ENCODE measurements around the gene INPP5F. TPM values are rescaled to one million over a fixed set of nuclear protein-coding genes. Genes with fewer than 3 reads are reported as not detected.
"Not testable (repeated sequence)": the region's sequence is repeated elsewhere in the genome, so short reads cannot be mapped to it uniquely, and the experiment has no call there.

Gene INPP5F
- total RNA-seq, 2 experiments from 2014 or later: 17.4 to 32.0 TPM

- Mint-ChIP-seq H3K4me3 (no peak overlapping the region), H3K27me3 (no peaks in the 10 kb centered on the region), H3K9me3 (ENCODE audit: low read depth) (peaks cover 8% of the 10 kb centered on the region), H3K27ac (no peak overlapping the region), H3K36me3 (peaks cover 37% of the 10 kb centered on the region), H3K4me1 (peaks cover 55% of the 10 kb centered on the region)
- ATAC-seq (peak; percentile 33), DNase-seq (no peak)
- CTCF ChIA-PET: interaction anchor here (0.8 to 2.9 kb wide), 3 partner anchors 10 to 112 kb away, joined by 3 to 9 read pairs (median 3); partner anchors contain the start of gene MCMBP
Observed at GRCh38 chr10:119862524-119862923, 136.7 kb downstream of the INPP5F start.

GRCh38 chr10:119863951-119864565 is 138.2 kb downstream of the INPP5F start:
- Mint-ChIP-seq H3K4me3 (no peak overlapping the region), H3K27ac (no peak overlapping the region), H3K4me1 (peaks cover 64% of the 10 kb centered on the region), H3K27me3 (no peaks in the 10 kb centered on the region), H3K9me3 (ENCODE audit: low read depth) (peaks cover 8% of the 10 kb centered on the region), H3K36me3 (peaks cover 38% of the 10 kb centered on the region)
- CTCF ChIA-PET: interaction anchor here (0.7 to 2.9 kb wide), 4 partner anchors 8 to 178 kb away, joined by 3 to 9 read pairs (median 5); partner anchors contain the start of gene MCMBP
- ATAC-seq (no peak), DNase-seq (no peak)

GRCh38 chr10:119865699-119866240 is 139.9 kb downstream of the INPP5F start:
- Mint-ChIP-seq H3K27me3 (no peaks in the 10 kb centered on the region), H3K9me3 (ENCODE audit: low read depth) (peaks cover 8% of the 10 kb centered on the region), H3K36me3 (peaks cover 39% of the 10 kb centered on the region), H3K4me3 (no peak overlapping the region), H3K4me1 (peaks cover 62% of the 10 kb centered on the region), H3K27ac (no peak overlapping the region)
- CTCF ChIA-PET: interaction anchor here (1.9 to 2.6 kb wide), 2 partner anchors 115 to 179 kb away, joined by 6 read pairs; no protein-coding TSS in a partner anchor
- ATAC-seq (no peak), DNase-seq (no peak)

GRCh38 chr10:119867317-119867716 is 141.5 kb downstream of the INPP5F start:
- Mint-ChIP-seq H3K4me1 (peaks cover 60% of the 10 kb centered on the region), H3K9me3 (ENCODE audit: low read depth) (peaks cover 8% of the 10 kb centered on the region), H3K36me3 (peaks cover 37% of the 10 kb centered on the region), H3K27ac (no peak overlapping the region), H3K4me3 (no peak overlapping the region), H3K27me3 (no peaks in the 10 kb centered on the region)
- CTCF ChIA-PET: interaction anchor here (0.9 to 2.6 kb wide), 2 partner anchors 8 to 117 kb away, joined by 6 read pairs; no protein-coding TSS in a partner anchor
- DNase-seq (no peak), ATAC-seq (no peak)

- H3K27ac Mint-ChIP-seq: peak overlapping the region; percentile 21
- DNase-seq; ATAC-seq; H3K9me3 Mint-ChIP-seq (ENCODE audit: low read depth); H3K27me3 Mint-ChIP-seq: not testable (repeated sequence)
- H3K36me3 Mint-ChIP-seq: peaks cover 29% of the 10 kb centered on the region
- H3K4me1 Mint-ChIP-seq: peaks cover 53% of the 10 kb centered on the region
- CTCF ChIA-PET: interaction anchor here (1.0 kb wide), 1 partner anchor 10 kb away, joined by 4 read pairs; no protein-coding TSS in a partner anchor
- peak overlapping the region; percentile 39 for H3K4me3 Mint-ChIP-seq
Observed at GRCh38 chr10:119869398-119869797, 143.5 kb downstream of the INPP5F start.

GRCh38 chr10:119871881-119872609 is 146.2 kb downstream of the INPP5F start:
- Mint-ChIP-seq H3K4me1 (peaks cover 41% of the 10 kb centered on the region), H3K27ac (peak overlapping the region; percentile 90), H3K4me3 (peak overlapping the region; percentile 98), H3K27me3 (no peaks in the 10 kb centered on the region), H3K9me3 (ENCODE audit: low read depth) (no peaks in the 10 kb centered on the region), H3K36me3 (peaks cover 12% of the 10 kb centered on the region)
- peak; percentile 66 for DNase-seq
- CTCF ChIA-PET: interaction anchor here (1.0 to 4.4 kb wide), 10 partner anchors 8 to 185 kb away, joined by 3 to 38 read pairs (median 4); partner anchors contain the start of gene SEC23IP
- ATAC-seq: peak; percentile 32

GRCh38 chr10:119872610-119872859 is 146.7 kb downstream of the INPP5F start, which contains the start of gene MCMBP:
TSS of gene MCMBP (minus strand) at chr10:119872843. CDS start at chr10:119872584, 259 bp downstream.
- Mint-ChIP-seq H3K4me1 (peaks cover 38% of the 10 kb centered on the region), H3K9me3 (ENCODE audit: low read depth) (no peaks in the 10 kb centered on the region), H3K36me3 (peaks cover 9% of the 10 kb centered on the region), H3K27ac (peak within 1 kb of the TSS; percentile 90), H3K4me3 (peak within 1 kb of the TSS; percentile 98), H3K27me3 (peaks cover 2% of the 10 kb centered on the region)
- DNase-seq (no peak), ATAC-seq (no peak)
- CTCF ChIA-PET: interaction anchor here (0.7 to 4.4 kb wide), 11 partner anchors 8 to 186 kb away, joined by 3 to 38 read pairs (median 4); partner anchors contain the start of gene SEC23IP

- ATAC-seq (peak; percentile 94), DNase-seq (peak; percentile 91)
- H3K9me3 Mint-ChIP-seq (ENCODE audit: low read depth): no peaks in the 10 kb centered on the region
- H3K27me3 Mint-ChIP-seq: peaks cover 4% of the 10 kb centered on the region
- H3K4me3 Mint-ChIP-seq: peak overlapping the region; percentile 79
- H3K4me1 Mint-ChIP-seq: peaks cover 36% of the 10 kb centered on the region
- peaks cover 9% of the 10 kb centered on the region for H3K36me3 Mint-ChIP-seq
- H3K27ac Mint-ChIP-seq: peak overlapping the region; percentile 87
- CTCF ChIA-PET: interaction anchor here (0.5 to 4.4 kb wide), 13 partner anchors 9 to 186 kb away, joined by 3 to 38 read pairs (median 4); partner anchors contain the start of gene SEC23IP
Observed at GRCh38 chr10:119872860-119873681, 147.2 kb downstream of the INPP5F start.

GRCh38 chr10:119878524-119878923 is 152.7 kb downstream of the INPP5F start:
- H3K27me3 Mint-ChIP-seq: peaks cover 6% of the 10 kb centered on the region
- H3K27ac Mint-ChIP-seq: no peak overlapping the region
- H3K4me1 Mint-ChIP-seq: peaks cover 15% of the 10 kb centered on the region
- ATAC-seq (no peak), DNase-seq (no peak)
- H3K36me3 Mint-ChIP-seq: no peaks in the 10 kb centered on the region
- H3K4me3 Mint-ChIP-seq: no peak overlapping the region
- CTCF ChIA-PET: interaction anchor here (1.5 kb wide), 1 partner anchor 8 kb away, joined by 4 read pairs; no protein-coding TSS in a partner anchor
- H3K9me3 Mint-ChIP-seq (ENCODE audit: low read depth): no peaks in the 10 kb centered on the region

Other genes starting within 250 kb of the INPP5F start
- gene RGS10, start 183.3 kb upstream of the INPP5F start, total RNA-seq: 100 to 1,000 TPM; 103 to 113 TPM
- 100 to 1,000 TPM; 181 to 191 TPM for gene TIAL1, start 129.1 kb upstream of the INPP5F start, total RNA-seq
- 10 to 100 TPM; 12.7 to 13.0 TPM for gene BAG3, start 74.7 kb upstream of the INPP5F start, total RNA-seq
- gene MCMBP, start 146.8 kb downstream of the INPP5F start, total RNA-seq: 100 to 1,000 TPM in 1 of 2 experiments, 10 to 100 TPM in 1; 91.4 to 118 TPM
- 10 to 100 TPM; 62.9 to 72.8 TPM for gene SEC23IP, start 166.7 kb downstream of the INPP5F start, total RNA-seq

All from activated CD8-positive, alpha-beta memory T cell treated with anti-CD3 and anti-CD28 coated beads, Interleukin-2, amount 10 ng/mL, durations not matched to agents 7 days and 5 days (primary cell).